GM23338 (cell line): ENCODE measurements around the gene AZU1. TPM values are rescaled to one million over a fixed set of nuclear protein-coding genes. Genes with fewer than 3 reads are reported as not detected.

ENCODE experiments used
- ATAC-seq: fragments of 200-7000 bp; cut with Tn5 transposase; 3 replicates; pipeline ENCODE4 v1.9.1; 2020
- DNase-seq: peaks from one replicate; pipeline ENCODE4 v3.0.0-alpha.2; 2015; ENCODE audit warnings: low spot score
- H2AFZ ChIP-seq: fragments of 200-600 bp; sonication (generic); 2 replicates; pipeline ENCODE4 v1.8.0; 2016; ENCODE audit warnings: antibody characterized with exemption, mild to moderate bottlenecking, moderate library complexity
- H3F3A ChIP-seq: fragments of 200-600 bp; sonication (generic); replicated peaks from 2 replicates; pipeline ENCODE4 v1.8.0; 2017; ENCODE audit warnings: antibody characterized with exemption, mixed run types, low read depth
- H3K27ac ChIP-seq: fragments of 200-600 bp; sonication (generic); 2 replicates; pipeline ENCODE4 v1.6.1; 2016; ENCODE audit warnings: low read depth
- H3K27me3 ChIP-seq: fragments of 200-600 bp; sonication (generic); 2 replicates; pipeline ENCODE4 v1.8.0; 2016; ENCODE audit warnings: mild to moderate bottlenecking, mixed run types, moderate library complexity; ENCODE audit not compliant: insufficient read depth
- H3K36me3 ChIP-seq: fragments of 200-600 bp; sonication (generic); 2 replicates; pipeline ENCODE4 v1.8.0; 2016; ENCODE audit warnings: mild to moderate bottlenecking; ENCODE audit not compliant: insufficient read depth
- H3K4me1 ChIP-seq: fragments of 200-600 bp; sonication (generic); 2 replicates; pipeline ENCODE4 v1.8.0; 2016; ENCODE audit warnings: mild to moderate bottlenecking, moderate library complexity; ENCODE audit not compliant: insufficient read depth
- H3K4me2 ChIP-seq: fragments of 200-600 bp; sonication (generic); 2 replicates; pipeline ENCODE4 v1.7.1; 2017; ENCODE audit warnings: mixed run types
- H3K4me3 ChIP-seq: fragments of 200-600 bp; sonication (generic); 2 replicates; pipeline ENCODE4 v1.6.1; 2016; ENCODE audit warnings: mixed run types
- H3K79me2 ChIP-seq: fragments of 200-600 bp; sonication (generic); replicated peaks from 2 replicates; pipeline ENCODE4 v1.8.0; 2017; ENCODE audit warnings: mild to moderate bottlenecking; ENCODE audit not compliant: insufficient read depth
- H3K9me2 ChIP-seq: fragments of 200-600 bp; sonication (generic); 2 replicates; pipeline ENCODE4 v1.8.0; 2017; ENCODE audit not compliant: insufficient read depth
- H4K20me1 ChIP-seq: fragments of 200-600 bp; sonication (generic); replicated peaks from 2 replicates; pipeline ENCODE4 v1.8.0; 2017; ENCODE audit warnings: mild to moderate bottlenecking; ENCODE audit not compliant: insufficient read depth
- H3K27ac Mint-ChIP-seq: 2 replicates; pipeline ENCODE4 v1.8.0; 2020; ENCODE audit warnings: inconsistent platforms, mild to moderate bottlenecking, moderate library complexity, mixed read lengths
- H3K27me3 Mint-ChIP-seq: 3 replicates; pipeline ENCODE4 v1.8.0; 2022; ENCODE audit warnings: low read depth, mild to moderate bottlenecking, moderate library complexity, mixed read lengths, inconsistent platforms; ENCODE audit not compliant: insufficient read depth, poor library complexity
- H3K36me3 Mint-ChIP-seq: 3 replicates; pipeline ENCODE4 v1.8.0; 2021; ENCODE audit warnings: low read depth, mild to moderate bottlenecking, inconsistent platforms, moderate library complexity, mixed read lengths
- H3K4me1 Mint-ChIP-seq: 3 replicates; pipeline ENCODE4 v1.8.0; 2020; ENCODE audit warnings: mild to moderate bottlenecking, inconsistent platforms, mixed read lengths
- H3K4me3 Mint-ChIP-seq: 3 replicates; pipeline ENCODE4 v1.8.0; 2021; ENCODE audit warnings: moderate library complexity, mild to moderate bottlenecking, inconsistent platforms, mixed read lengths
- H3K9me3 Mint-ChIP-seq: 3 replicates; pipeline ENCODE4 v1.8.0; 2020; ENCODE audit warnings: moderate library complexity, mild to moderate bottlenecking, inconsistent platforms, mixed read lengths
- CREB1 ChIP-seq: fragments of 250-450 bp; sonication (Bioruptor Pico); IDR thresholded peaks from 2 replicates; pipeline ENCODE4 v1.5.0; 2020; ENCODE audit warnings: low read depth, mild to moderate bottlenecking, moderate library complexity
- ETS1 ChIP-seq: IDR thresholded peaks from 2 replicates; pipeline ENCODE4 v1.6.1; 2016; ENCODE audit warnings: antibody characterized with exemption
- EZH2 ChIP-seq: fragments of 200-600 bp; sonication (generic); IDR thresholded peaks from one replicate; pipeline ENCODE4 v1.8.0; 2017; ENCODE audit warnings: antibody characterized with exemption, mild to moderate bottlenecking, low read depth; ENCODE audit not compliant: unreplicated experiment
- JUNB ChIP-seq: IDR thresholded peaks from one replicate; pipeline ENCODE4 v1.6.1; 2016; ENCODE audit warnings: antibody characterized with exemption; ENCODE audit not compliant: unreplicated experiment
- NANOG ChIP-seq: IDR thresholded peaks from 2 replicates; pipeline ENCODE4 v1.6.1; 2016; ENCODE audit warnings: antibody characterized with exemption, borderline replicate concordance
- STAT1 ChIP-seq: IDR thresholded peaks from one replicate; pipeline ENCODE4 v1.6.1; 2016; ENCODE audit warnings: antibody characterized with exemption; ENCODE audit not compliant: unreplicated experiment
- ZNF114 ChIP-seq: fragments of 250-450 bp; sonication (Bioruptor Pico); IDR thresholded peaks from 2 replicates; pipeline ENCODE4 v1.5.0; 2020; ENCODE audit warnings: mild to moderate bottlenecking, moderate library complexity
- ZNF331 ChIP-seq: fragments of 250-450 bp; sonication (Bioruptor Pico); IDR thresholded peaks from 2 replicates; pipeline ENCODE4 v1.5.0; 2020; ENCODE audit warnings: low read depth, mild to moderate bottlenecking, moderate library complexity
- polyA plus RNA-seq: library from polyadenylated mRNA; unstranded; fragments of >200 nt; fragmentation: Nextera tagmentation; extraction: Ambion mirVana; gene quantifications from 2 replicates; pipeline ENCODE4 v1.2.1, GENCODE V29; 2016
- total RNA-seq: library from RNA; depleted of rRNA; stranded (reverse); fragments of >200 nt; shearing (Covaris generic); gene quantifications from 2 replicates; pipeline ENCODE4 v1.2.3, GENCODE V29; 2014
- TF ChIP-seq, protein P1 (sequence below): IDR thresholded peaks from one replicate; pipeline ENCODE4 v1.6.1; 2018; ENCODE audit warnings: antibody characterized with exemption; ENCODE audit not compliant: unreplicated experiment
- TF ChIP-seq, protein P2 (sequence below), 2 experiments: fragments of 200-600 bp in 1 of 2; sonication (generic) in 1 of 2; conservative IDR thresholded peaks; 2 replicates each; pipeline versions ENCODE4 v1.5.1 to v1.6.1; 2016 to 2017; ENCODE audit warnings: antibody characterized with exemption in 2 of 2, low read depth in 2 of 2, mild to moderate bottlenecking in 2 of 2, moderate library complexity in 1 of 2

The AZU1 gene
- total and polyA plus RNA-seq, 2 experiments from 2014 or later: 0.78 to 1.4 TPM

GRCh38 chr19:876089-876488, 48.5 kb downstream of the AZU1 start:
- H3F3A ChIP-seq: peaks cover 12% of the 10 kb centered on the region
- peaks cover 11% of the 10 kb centered on the region for H3K9me3 Mint-ChIP-seq
- no peak overlapping the region for H3K4me3 Mint-ChIP-seq

DNA sequence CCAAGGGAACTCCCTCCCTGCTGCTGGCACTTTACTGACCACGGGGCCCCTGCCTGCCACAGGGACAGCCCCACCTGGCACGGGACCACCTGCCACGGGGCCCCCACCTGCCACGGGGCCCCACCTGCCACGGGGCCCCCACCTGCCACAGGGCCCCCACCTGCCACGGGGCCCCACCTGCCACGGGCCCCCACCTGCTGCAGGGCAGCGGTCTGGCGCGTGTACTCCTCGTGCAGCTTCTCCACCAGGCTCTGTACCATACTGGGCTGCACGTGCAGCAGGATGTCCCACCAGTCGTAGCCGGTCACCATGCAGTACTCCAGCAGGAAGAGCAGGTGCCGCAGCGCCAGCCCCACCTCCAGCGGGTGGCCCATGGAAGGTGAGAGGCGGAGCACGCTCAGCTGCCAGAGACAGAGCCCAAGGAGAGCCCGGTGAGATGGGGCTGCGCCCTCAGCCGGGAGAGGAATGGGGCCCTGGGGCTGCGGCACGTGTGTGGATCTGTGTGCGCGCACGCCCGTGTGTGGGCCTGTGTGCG, 49.2 kb downstream of the AZU1 start:
- ATAC-seq: no peak
- H3K4me2 ChIP-seq: no peak overlapping the region
- no peaks in the 10 kb centered on the region for H3K27me3 ChIP-seq
- H3K4me1 ChIP-seq: no peaks in the 10 kb centered on the region
- no peaks in the 10 kb centered on the region; the same call in 1 of the 2 replicates for H3K36me3 ChIP-seq
- no peak for DNase-seq
- Mint-ChIP-seq H3K27me3 (peaks cover 13% of the 10 kb centered on the region), H3K27ac (no peak overlapping the region), H3K36me3 (peaks cover 41% of the 10 kb centered on the region; the same call in 2 of the 3 replicates), H3K4me1 (no peaks in the 10 kb centered on the region), H3K9me3 (peaks cover 7% of the 10 kb centered on the region; the same call in 2 of the 3 replicates), H3K4me3 (no peak overlapping the region)
- no peaks in the 10 kb centered on the region for H3K9me2 ChIP-seq
- no peak overlapping the region for H3K27ac ChIP-seq
- no peaks in the 10 kb centered on the region; the same call in 1 of the 2 replicates for H4K20me1 ChIP-seq
- no peak overlapping the region for H2AFZ ChIP-seq
- no peaks in the 10 kb centered on the region for H3K79me2 ChIP-seq
- H3K4me3 ChIP-seq: no peak overlapping the region
- H3F3A ChIP-seq: peaks cover 7% of the 10 kb centered on the region
- TF ChIP-seq ZNF331 (CRISPR knock-in tag) (no peak), ZNF114 (CRISPR knock-in tag) (no peak), NANOG (no peak), CREB1 (CRISPR knock-in tag) (no peak), STAT1 (no peak), JUNB (no peak), EZH2 (no peak), ETS1 (no peak)
- TF ChIP-seq, protein P1, sequence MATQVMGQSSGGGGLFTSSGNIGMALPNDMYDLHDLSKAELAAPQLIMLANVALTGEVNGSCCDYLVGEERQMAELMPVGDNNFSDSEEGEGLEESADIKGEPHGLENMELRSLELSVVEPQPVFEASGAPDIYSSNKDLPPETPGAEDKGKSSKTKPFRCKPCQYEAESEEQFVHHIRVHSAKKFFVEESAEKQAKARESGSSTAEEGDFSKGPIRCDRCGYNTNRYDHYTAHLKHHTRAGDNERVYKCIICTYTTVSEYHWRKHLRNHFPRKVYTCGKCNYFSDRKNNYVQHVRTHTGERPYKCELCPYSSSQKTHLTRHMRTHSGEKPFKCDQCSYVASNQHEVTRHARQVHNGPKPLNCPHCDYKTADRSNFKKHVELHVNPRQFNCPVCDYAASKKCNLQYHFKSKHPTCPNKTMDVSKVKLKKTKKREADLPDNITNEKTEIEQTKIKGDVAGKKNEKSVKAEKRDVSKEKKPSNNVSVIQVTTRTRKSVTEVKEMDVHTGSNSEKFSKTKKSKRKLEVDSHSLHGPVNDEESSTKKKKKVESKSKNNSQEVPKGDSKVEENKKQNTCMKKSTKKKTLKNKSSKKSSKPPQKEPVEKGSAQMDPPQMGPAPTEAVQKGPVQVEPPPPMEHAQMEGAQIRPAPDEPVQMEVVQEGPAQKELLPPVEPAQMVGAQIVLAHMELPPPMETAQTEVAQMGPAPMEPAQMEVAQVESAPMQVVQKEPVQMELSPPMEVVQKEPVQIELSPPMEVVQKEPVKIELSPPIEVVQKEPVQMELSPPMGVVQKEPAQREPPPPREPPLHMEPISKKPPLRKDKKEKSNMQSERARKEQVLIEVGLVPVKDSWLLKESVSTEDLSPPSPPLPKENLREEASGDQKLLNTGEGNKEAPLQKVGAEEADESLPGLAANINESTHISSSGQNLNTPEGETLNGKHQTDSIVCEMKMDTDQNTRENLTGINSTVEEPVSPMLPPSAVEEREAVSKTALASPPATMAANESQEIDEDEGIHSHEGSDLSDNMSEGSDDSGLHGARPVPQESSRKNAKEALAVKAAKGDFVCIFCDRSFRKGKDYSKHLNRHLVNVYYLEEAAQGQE: no peak
- TF ChIP-seq, protein P2, sequence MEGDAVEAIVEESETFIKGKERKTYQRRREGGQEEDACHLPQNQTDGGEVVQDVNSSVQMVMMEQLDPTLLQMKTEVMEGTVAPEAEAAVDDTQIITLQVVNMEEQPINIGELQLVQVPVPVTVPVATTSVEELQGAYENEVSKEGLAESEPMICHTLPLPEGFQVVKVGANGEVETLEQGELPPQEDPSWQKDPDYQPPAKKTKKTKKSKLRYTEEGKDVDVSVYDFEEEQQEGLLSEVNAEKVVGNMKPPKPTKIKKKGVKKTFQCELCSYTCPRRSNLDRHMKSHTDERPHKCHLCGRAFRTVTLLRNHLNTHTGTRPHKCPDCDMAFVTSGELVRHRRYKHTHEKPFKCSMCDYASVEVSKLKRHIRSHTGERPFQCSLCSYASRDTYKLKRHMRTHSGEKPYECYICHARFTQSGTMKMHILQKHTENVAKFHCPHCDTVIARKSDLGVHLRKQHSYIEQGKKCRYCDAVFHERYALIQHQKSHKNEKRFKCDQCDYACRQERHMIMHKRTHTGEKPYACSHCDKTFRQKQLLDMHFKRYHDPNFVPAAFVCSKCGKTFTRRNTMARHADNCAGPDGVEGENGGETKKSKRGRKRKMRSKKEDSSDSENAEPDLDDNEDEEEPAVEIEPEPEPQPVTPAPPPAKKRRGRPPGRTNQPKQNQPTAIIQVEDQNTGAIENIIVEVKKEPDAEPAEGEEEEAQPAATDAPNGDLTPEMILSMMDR (conservative IDR thresholded peaks at IDR 0.05; ENCODE audit: low read depth in 2 of 2): no peak

More at GRCh38 chr19:876089-876488, 48.5 kb downstream of the AZU1 start:
- TF ChIP-seq EZH2: no peak
- no peak for ATAC-seq
- no peaks in the 10 kb centered on the region; the same call in 1 of the 2 replicates for H3K36me3 ChIP-seq
- H4K20me1 ChIP-seq: no peaks in the 10 kb centered on the region
- no peak overlapping the region for H3K27ac ChIP-seq
- no peaks in the 10 kb centered on the region for H3K4me1 ChIP-seq
- no peak for DNase-seq
- H3K4me2 ChIP-seq: no peak overlapping the region
- Mint-ChIP-seq H3K27ac (no peak overlapping the region), H3K27me3 (peaks cover 18% of the 10 kb centered on the region), H3K36me3 (peaks cover 38% of the 10 kb centered on the region), H3K4me1 (no peaks in the 10 kb centered on the region)
- no peaks in the 10 kb centered on the region for H3K9me2 ChIP-seq
- no peak overlapping the region for H2AFZ ChIP-seq
- H3K4me3 ChIP-seq: no peak overlapping the region
- no peaks in the 10 kb centered on the region for H3K27me3 ChIP-seq
- no peaks in the 10 kb centered on the region for H3K79me2 ChIP-seq
